A549 treated with RU486 at 1 μM for 4 hours (cell line): ENCODE data around the gene USP47. TPM values are rescaled to one million over a fixed set of nuclear protein-coding genes. Genes with fewer than 3 reads are reported as not detected.

Experiments
- total RNA-seq: library from RNA; stranded (reverse); fragments of 200-300 nt; extraction: Qiagen RNA extraction; gene quantifications from 5 replicates; pipeline ENCODE4 v1.2.3, GENCODE V29; 2022; ENCODE audit warnings: low read depth

Gene USP47
- 20.4 to 33.0 TPM (median 26.9 TPM) in 5 replicates for total RNA-seq

DNA sequence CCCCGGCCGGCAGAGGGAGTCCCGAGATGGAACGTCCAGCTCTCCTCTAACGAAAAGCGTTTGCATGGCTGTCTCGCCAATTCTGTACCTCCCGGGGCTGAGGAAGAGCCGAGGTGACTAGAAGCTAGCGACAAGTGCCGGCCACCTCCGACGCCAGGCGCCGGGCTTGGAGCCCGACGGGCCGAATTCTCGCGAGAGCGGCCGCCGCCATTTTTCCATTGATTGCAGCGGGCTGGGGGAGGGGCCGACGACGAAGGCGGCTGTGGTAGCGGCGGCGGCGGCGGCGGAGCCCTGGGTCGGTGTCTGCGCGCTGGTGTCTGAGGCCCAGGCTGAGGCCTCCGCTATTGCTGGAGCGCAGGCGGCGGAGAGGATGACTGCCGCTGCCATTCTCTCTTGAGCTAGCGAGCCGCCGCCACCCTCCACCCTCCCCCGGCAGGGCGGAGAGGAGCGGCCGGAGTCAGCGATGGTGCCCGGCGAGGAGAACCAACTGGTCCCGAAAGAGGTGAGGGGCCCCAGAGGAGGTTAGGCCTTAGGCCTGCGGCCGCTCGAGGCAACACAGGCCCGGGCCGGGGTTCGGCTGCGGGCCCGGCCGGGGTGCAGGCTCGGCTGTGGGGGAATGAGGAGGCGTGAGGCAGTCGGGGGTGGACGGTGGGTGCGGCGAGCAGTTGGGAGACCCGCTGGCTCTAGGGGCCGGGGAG is at the start of gene USP47:
Gene USP47, plus strand, starts transcription at position 250 of the 698 bp plus-strand sequence. Its CDS starts 214 bp downstream, at position 464.

GRCh38 chr11:12007769-12008737 is 166.3 kb downstream of the USP47 start, which contains the start of gene DKK3:
DKK3 (minus strand) TSS chr11:12008626; CDS start chr11:12008582, 44 bp downstream.

Other genes starting within 250 kb of the USP47 start
- 15.9 to 19.5 TPM (median 18.4 TPM) in 5 replicates for gene GALNT18, start 220.0 kb upstream of the USP47 start, total RNA-seq
- gene DKK3, start 166.7 kb downstream of the USP47 start, total RNA-seq: 10.1 to 15.6 TPM (median 12.2 TPM) in 5 replicates